HepG2 (cell line): ENCODE data around the gene VPREB1. TPM values are rescaled to one million over a fixed set of nuclear protein-coding genes. Genes with fewer than 3 reads are reported as not detected.

Experiments used
- ATAC-seq: fragments of 200-7000 bp; cut with Tn5 transposase; 3 replicates; pipeline ENCODE4 v1.9.1; 2020; ENCODE audit warnings: mild to moderate bottlenecking, moderate library complexity
- BruUV-seq: library from RNA; stranded (reverse); fragments of 400-500 nt; replicated peaks from 2 replicates; lab custom pipeline; 2021; lab: Mats Ljungman, UMichigan
- CTCF ChIA-PET: fragments of 300-600 bp; formaldehyde crosslinking; extraction: SDS; loops from one replicate; lab custom pipeline; 2021; ENCODE audit warnings: low total read pairs, inconsistent platforms, low intra/inter-chr PET ratio; lab: Yijun Ruan, JAX
- POLR2A ChIA-PET: fragments of 350-600 bp; sonication (Branson Sonifier 250); formaldehyde crosslinking; loops from one replicate; lab custom pipeline; 2020; ENCODE audit warnings: antibody characterized with exemption, inconsistent platforms; lab: Yijun Ruan, JAX
- DNase-seq: peaks from one replicate; pipeline ENCODE4 v3.0.0-alpha.2; 2015; ENCODE audit warnings: low spot score
- FAIRE-seq: peaks from 3 replicates; lab custom pipeline; 2011; peaks lifted over from hg19 to GRCh38; lab: Jason Lieb, UNC
- H2AFZ ChIP-seq: one replicate; pipeline ENCODE4 v1.6.1; 2011; ENCODE audit warnings: low read length, inconsistent platforms
- H3K27ac ChIP-seq: fragments of 300-600 bp; 3 replicates; pipeline ENCODE4 v1.8.0; 2011; ENCODE audit warnings: mixed run types, mild to moderate bottlenecking, mixed read lengths, low read length, inconsistent platforms; ENCODE audit not compliant: insufficient read depth; ENCODE audit errors: extremely low read length
- H3K27me3 ChIP-seq, 2 experiments: fragments of 200-600 bp in 1 of 2; 2 replicates in 1 of 2; 3 replicates in 1 of 2; pipeline versions ENCODE4 v1.6.0 to v1.8.0; 2011; ENCODE audit warnings: low read length in 2 of 2, mild to moderate bottlenecking in 2 of 2, moderate library complexity in 2 of 2, inconsistent platforms in 1 of 2; ENCODE audit not compliant: insufficient read depth in 2 of 2, control insufficient read depth in 1 of 2
- H3K36me3 ChIP-seq, 2 experiments: fragments of 200-600 bp in 1 of 2; replicated peaks in 1 of 2; 2 replicates in 1 of 2; 3 replicates in 1 of 2; pipeline versions ENCODE4 v1.5.1 to v1.8.0; 2011; ENCODE audit warnings: low read length in 2 of 2, inconsistent platforms in 1 of 2; ENCODE audit not compliant: insufficient read depth in 2 of 2, control insufficient read depth in 1 of 2
- H3K4me1 ChIP-seq: 2 replicates; pipeline ENCODE4 v1.5.1; 2012; ENCODE audit warnings: low read length, inconsistent platforms; ENCODE audit not compliant: insufficient read depth
- H3K4me2 ChIP-seq: 2 replicates; pipeline ENCODE4 v1.6.0; 2011; ENCODE audit warnings: low read depth, low read length, inconsistent platforms
- H3K4me3 ChIP-seq, 3 experiments: fragments of 200-600 bp in 1 of 3; sonication (generic), shearing (Covaris generic) in 1 of 3; replicated peaks in 1 of 3; 2 replicates each; pipeline ENCODE4 v1.5.1; 2011 to 2016; ENCODE audit warnings: low read length in 3 of 3, inconsistent platforms in 2 of 3, low read depth in 2 of 3, mild to moderate bottlenecking in 2 of 3, control low read depth in 1 of 3, mixed read lengths in 1 of 3; ENCODE audit not compliant: insufficient read depth in 1 of 3
- H3K79me2 ChIP-seq: one replicate; pipeline ENCODE4 v1.6.1; 2011; ENCODE audit warnings: low read length, inconsistent platforms; ENCODE audit not compliant: insufficient read depth
- H3K9ac ChIP-seq: 2 replicates; pipeline ENCODE4 v1.6.0; 2011; ENCODE audit warnings: mild to moderate bottlenecking, low read depth, low read length, inconsistent platforms; ENCODE audit not compliant: insufficient read depth
- H3K9me3 ChIP-seq: 2 replicates; pipeline ENCODE4 v1.5.1; 2012; ENCODE audit warnings: mild to moderate bottlenecking, low read length
- H4K20me1 ChIP-seq: 2 replicates; pipeline ENCODE4 v1.6.0; 2011; ENCODE audit warnings: inconsistent platforms, mild to moderate bottlenecking, low read length, moderate library complexity; ENCODE audit not compliant: insufficient read depth
- FOXA3 ChIP-seq: IDR thresholded peaks from 2 replicates; pipeline ENCODE4 v1.6.1; 2016; ENCODE audit warnings: missing genetic modification reagents, missing compliant biosample characterization
- FOXP1 ChIP-seq, 2 experiments: fragments of 450-650 bp in 1 of 2; IDR thresholded peaks; 2 replicates each; pipeline ENCODE4 v1.6.1; 2017 to 2018; ENCODE audit warnings: antibody characterized with exemption in 1 of 2
- HDAC1 ChIP-seq: sonication (generic); formaldehyde crosslinking; IDR thresholded peaks from 2 replicates; pipeline ENCODE4 v1.5.1; 2020; ENCODE audit warnings: mild to moderate bottlenecking, missing genetic modification reagents
- JUN ChIP-seq: sonication (generic); formaldehyde crosslinking; IDR thresholded peaks from 2 replicates; pipeline ENCODE4 v1.4.0; 2020; ENCODE audit warnings: mild to moderate bottlenecking, missing genetic modification reagents
- SCMH1 ChIP-seq: sonication (generic); formaldehyde crosslinking; IDR thresholded peaks from 2 replicates; pipeline ENCODE4 v1.9.0; 2021; ENCODE audit warnings: missing genetic modification reagents, mild to moderate bottlenecking, borderline replicate concordance
- SMARCC2 ChIP-seq: fragments of 450-650 bp; IDR thresholded peaks from 2 replicates; pipeline ENCODE4 v1.6.1; 2017; ENCODE audit warnings: antibody characterized with exemption, mild to moderate bottlenecking
- ZIK1 ChIP-seq: sonication (generic); formaldehyde crosslinking; IDR thresholded peaks from 2 replicates; pipeline ENCODE4 v1.5.0; 2020; ENCODE audit warnings: mild to moderate bottlenecking, low read depth, missing genetic modification reagents, borderline replicate concordance
- ZNF354B ChIP-seq: sonication (generic); formaldehyde crosslinking; IDR thresholded peaks from 2 replicates; pipeline ENCODE4 v1.8.0; 2022; ENCODE audit warnings: mild to moderate bottlenecking, missing genetic modification reagents
- WGBS: methylation state at CpG from one replicate; pipeline ENCODE4 v1.1.6; 2017; ENCODE audit warnings: low lambda C conversion rate; 5-methylcytosine and 5-hydroxymethylcytosine counted together
- in situ Hi-C: cut with HindIII; loops from 2 replicates; pipeline ENCODE4 v1.10.0; 2017; ENCODE audit warnings: low pct_unique_long_range_greater_than_20kb; ENCODE audit not compliant: extremely low pct_ligation_motif_present
- intact Hi-C: fragments of 100-400 bp; cut with micrococcal nuclease; formaldehyde crosslinking; loops from one replicate; pipeline ENCODE4 v1.10.0; 2022; ENCODE audit not compliant: unreplicated experiment
- polyA plus RNA-seq, 8 experiments: library from polyadenylated mRNA; depleted of rRNA in 3 of 8; stranded (reverse) in 7 of 8; unstranded in 1 of 8; fragments of >200 nt; fragmentation: Illumina TruSeq in 4 of 8; extraction: Trizol in 4 of 8; gene quantifications; 2 replicates each; pipeline versions ENCODE4 v1.2.1 to v1.2.3, GENCODE V29; 2011 to 2016; ENCODE audit warnings: low read depth in 4 of 8, missing spikeins in 1 of 8, mixed read lengths in 1 of 8; ENCODE audit not compliant: insufficient read depth in 1 of 8
- total RNA-seq, 5 experiments: library from RNA; depleted of rRNA; stranded (reverse); fragments of >200 nt; fragmentation: Illumina TruSeq; extraction: Trizol; gene quantifications; 2 replicates each; pipeline ENCODE4 v1.2.3, GENCODE V29; 2016; ENCODE audit warnings: low read depth in 1 of 5
- TF ChIP-seq, protein P1 (sequence below), 2 experiments: sonication (generic) in 1 of 2; formaldehyde crosslinking in 1 of 2; IDR thresholded peaks; 2 replicates each; pipeline versions ENCODE4 v1.6.1 to v1.9.0; 2014 to 2022; ENCODE audit warnings: antibody characterized with exemption in 1 of 2, borderline replicate concordance in 1 of 2, inconsistent platforms in 1 of 2, low read depth in 1 of 2, missing genetic modification reagents in 1 of 2
- TF ChIP-seq, protein P2 (sequence below): sonication (generic); formaldehyde crosslinking; IDR thresholded peaks from 2 replicates; pipeline ENCODE4 v1.4.0; 2020; ENCODE audit warnings: missing genetic modification reagents
- TF ChIP-seq, protein P3 (sequence below): sonication (generic); formaldehyde crosslinking; IDR thresholded peaks from 2 replicates; pipeline ENCODE4 v1.4.0; 2020; ENCODE audit warnings: missing genetic modification reagents

Gene VPREB1
- total and polyA plus RNA-seq, 2 of the 13 experiments (the other 11 are each of a cell fraction or from before 2014, with no cell fraction given) = not detected

DNA sequence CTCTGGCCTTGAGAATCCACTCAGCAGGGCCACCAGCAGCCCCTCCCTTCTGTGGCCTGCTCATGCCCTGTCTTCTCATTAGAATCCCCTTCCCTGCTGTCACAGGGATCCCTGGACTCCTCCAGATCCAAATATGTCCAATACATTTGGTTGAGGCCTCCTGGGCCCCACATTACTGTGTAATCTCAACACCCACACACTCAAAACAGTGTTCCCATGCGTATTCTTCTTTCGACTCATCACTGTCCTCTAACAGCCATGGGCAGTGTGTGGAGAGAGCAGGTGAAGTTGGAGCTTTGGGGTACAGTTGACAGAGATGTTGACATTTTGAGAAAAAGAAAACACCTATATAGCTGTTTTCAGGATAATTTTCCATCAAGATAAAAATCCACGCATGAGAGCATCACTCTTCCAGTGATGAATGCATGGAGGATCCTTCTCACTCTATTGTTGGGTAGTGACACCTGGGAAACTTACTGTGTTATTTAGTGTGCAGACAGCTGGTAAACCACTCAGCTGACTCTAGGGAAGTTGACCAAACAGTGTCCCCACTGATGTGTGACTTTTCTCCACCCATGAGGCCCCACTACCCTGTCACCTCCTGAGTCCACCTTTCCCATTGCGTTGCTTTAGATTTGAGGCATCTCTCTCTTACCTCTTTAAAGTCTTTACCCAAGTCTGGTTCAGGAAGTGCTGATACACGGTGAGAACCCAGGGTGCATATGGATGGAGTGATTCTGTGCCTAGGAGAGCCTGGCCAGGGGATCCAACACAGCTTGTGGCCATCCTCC is 28.7 kb upstream of the VPREB1 start (continued):
- TF ChIP-seq FOXP1 (IDR thresholded peaks at IDR 0.05) (no peak), FOXP1 (CRISPR knock-in tag; IDR thresholded peaks at IDR 0.05) (no peak), FOXA3 (CRISPR knock-in tag) (no peak)
- TF ChIP-seq, protein P1, sequence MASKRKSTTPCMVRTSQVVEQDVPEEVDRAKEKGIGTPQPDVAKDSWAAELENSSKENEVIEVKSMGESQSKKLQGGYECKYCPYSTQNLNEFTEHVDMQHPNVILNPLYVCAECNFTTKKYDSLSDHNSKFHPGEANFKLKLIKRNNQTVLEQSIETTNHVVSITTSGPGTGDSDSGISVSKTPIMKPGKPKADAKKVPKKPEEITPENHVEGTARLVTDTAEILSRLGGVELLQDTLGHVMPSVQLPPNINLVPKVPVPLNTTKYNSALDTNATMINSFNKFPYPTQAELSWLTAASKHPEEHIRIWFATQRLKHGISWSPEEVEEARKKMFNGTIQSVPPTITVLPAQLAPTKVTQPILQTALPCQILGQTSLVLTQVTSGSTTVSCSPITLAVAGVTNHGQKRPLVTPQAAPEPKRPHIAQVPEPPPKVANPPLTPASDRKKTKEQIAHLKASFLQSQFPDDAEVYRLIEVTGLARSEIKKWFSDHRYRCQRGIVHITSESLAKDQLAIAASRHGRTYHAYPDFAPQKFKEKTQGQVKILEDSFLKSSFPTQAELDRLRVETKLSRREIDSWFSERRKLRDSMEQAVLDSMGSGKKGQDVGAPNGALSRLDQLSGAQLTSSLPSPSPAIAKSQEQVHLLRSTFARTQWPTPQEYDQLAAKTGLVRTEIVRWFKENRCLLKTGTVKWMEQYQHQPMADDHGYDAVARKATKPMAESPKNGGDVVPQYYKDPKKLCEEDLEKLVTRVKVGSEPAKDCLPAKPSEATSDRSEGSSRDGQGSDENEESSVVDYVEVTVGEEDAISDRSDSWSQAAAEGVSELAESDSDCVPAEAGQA (IDR thresholded peaks at IDR 0.05; ENCODE audit: low read depth) = no peak
- TF ChIP-seq, protein P1 (CRISPR knock-in tag; IDR thresholded peaks at IDR 0.05; ENCODE audit: borderline replicate concordance) = no peak

DNA sequence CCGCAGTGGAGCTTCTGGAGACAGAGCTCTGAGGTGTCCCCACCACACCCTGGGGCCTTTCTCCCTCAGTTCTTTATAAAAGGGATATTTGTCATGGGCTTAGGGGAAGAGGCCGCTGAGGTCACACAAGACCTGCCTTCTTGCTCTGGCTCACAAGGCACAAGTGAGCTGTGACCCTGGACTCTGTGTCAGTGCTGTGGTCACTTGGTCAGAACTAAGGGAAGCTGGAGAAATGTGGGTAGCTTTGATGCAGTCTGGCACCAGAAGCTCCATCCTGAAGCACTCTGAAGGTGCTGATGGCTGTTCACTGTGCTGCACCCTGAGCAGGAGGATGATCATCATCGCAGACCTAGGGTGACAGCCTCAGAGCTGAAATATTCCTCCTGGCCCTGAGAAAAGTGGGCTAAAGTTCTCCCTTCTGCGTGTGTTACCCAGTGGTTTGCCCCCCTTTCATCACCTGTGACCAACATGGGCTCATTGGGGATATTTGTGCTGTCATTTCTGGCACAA is 28.1 kb upstream of the VPREB1 start:
- in situ Hi-C loops (loop anchor here (25.0 kb wide), 1 partner anchor 121 kb away; no protein-coding TSS in a partner anchor), intact Hi-C loops (no loop called here)
- BruUV-seq = no TSS peak
- DNase-seq = no peak
- no peak overlapping the region for H3K9ac ChIP-seq
- no peak overlapping the region for H2AFZ ChIP-seq
- no peak overlapping the region for H3K4me2 ChIP-seq
- ChIA-PET CTCF (no interaction called here), POLR2A (no interaction called here)
- ATAC-seq = no peak
- H3K27ac ChIP-seq = no peak overlapping the region
- no peaks in the 10 kb centered on the region for H3K9me3 ChIP-seq
- H3K4me1 ChIP-seq = peaks cover 13% of the 10 kb centered on the region
- WGBS = 54% methylated on average over 4 of the region's 4 CpGs
- no peaks in the 10 kb centered on the region for H3K36me3 ChIP-seq
- H3K79me2 ChIP-seq = no peaks in the 10 kb centered on the region
- H4K20me1 ChIP-seq = no peaks in the 10 kb centered on the region
- peaks cover 2 to 4% of the 10 kb centered on the region in 2 experiments; a peak in 2 of 5 replicates for H3K27me3 ChIP-seq
- FAIRE-seq = no peak
- no peak overlapping the region for H3K4me3 ChIP-seq
- no peak for TF ChIP-seq ZNF354B
- TF ChIP-seq, protein P2, sequence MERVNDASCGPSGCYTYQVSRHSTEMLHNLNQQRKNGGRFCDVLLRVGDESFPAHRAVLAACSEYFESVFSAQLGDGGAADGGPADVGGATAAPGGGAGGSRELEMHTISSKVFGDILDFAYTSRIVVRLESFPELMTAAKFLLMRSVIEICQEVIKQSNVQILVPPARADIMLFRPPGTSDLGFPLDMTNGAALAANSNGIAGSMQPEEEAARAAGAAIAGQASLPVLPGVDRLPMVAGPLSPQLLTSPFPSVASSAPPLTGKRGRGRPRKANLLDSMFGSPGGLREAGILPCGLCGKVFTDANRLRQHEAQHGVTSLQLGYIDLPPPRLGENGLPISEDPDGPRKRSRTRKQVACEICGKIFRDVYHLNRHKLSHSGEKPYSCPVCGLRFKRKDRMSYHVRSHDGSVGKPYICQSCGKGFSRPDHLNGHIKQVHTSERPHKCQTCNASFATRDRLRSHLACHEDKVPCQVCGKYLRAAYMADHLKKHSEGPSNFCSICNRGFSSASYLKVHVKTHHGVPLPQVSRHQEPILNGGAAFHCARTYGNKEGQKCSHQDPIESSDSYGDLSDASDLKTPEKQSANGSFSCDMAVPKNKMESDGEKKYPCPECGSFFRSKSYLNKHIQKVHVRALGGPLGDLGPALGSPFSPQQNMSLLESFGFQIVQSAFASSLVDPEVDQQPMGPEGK (CRISPR knock-in tag) = no peak
- no peak for TF ChIP-seq HDAC1
- TF ChIP-seq, protein P3, sequence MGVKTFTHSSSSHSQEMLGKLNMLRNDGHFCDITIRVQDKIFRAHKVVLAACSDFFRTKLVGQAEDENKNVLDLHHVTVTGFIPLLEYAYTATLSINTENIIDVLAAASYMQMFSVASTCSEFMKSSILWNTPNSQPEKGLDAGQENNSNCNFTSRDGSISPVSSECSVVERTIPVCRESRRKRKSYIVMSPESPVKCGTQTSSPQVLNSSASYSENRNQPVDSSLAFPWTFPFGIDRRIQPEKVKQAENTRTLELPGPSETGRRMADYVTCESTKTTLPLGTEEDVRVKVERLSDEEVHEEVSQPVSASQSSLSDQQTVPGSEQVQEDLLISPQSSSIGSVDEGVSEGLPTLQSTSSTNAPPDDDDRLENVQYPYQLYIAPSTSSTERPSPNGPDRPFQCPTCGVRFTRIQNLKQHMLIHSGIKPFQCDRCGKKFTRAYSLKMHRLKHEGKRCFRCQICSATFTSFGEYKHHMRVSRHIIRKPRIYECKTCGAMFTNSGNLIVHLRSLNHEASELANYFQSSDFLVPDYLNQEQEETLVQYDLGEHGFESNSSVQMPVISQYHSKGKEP (CRISPR knock-in tag) = no peak
- TF ChIP-seq SMARCC2 = no peak
- no peak for TF ChIP-seq JUN (CRISPR knock-in tag)
- no peak for TF ChIP-seq SCMH1 (CRISPR knock-in tag)
- TF ChIP-seq ZIK1 = no peak
